Ecto neural progenitor cell (in vitro differentiated cells): ENCODE results near the gene MYH3.
"Not testable (repeated sequence)": the region's sequence is repeated elsewhere in the genome, so short reads cannot be mapped to it uniquely, and the experiment has no call there.

Source experiments
- DNase-seq: peaks from one replicate; pipeline ENCODE4 v3.0.0-alpha.2; 2018; ENCODE audit warnings: low spot score

The MYH3 gene

GRCh38 chr17:10657148-10657547 is at the start of gene MYH3:
Gene MYH3 (minus strand): TSS chr17:10657309. CDS start chr17:10655064, 2,245 bp downstream.
- DNase-seq = no peak

GRCh38 chr17:10705727-10706126 is 48.6 kb upstream of the MYH3 start:
- no peak for DNase-seq

DNA sequence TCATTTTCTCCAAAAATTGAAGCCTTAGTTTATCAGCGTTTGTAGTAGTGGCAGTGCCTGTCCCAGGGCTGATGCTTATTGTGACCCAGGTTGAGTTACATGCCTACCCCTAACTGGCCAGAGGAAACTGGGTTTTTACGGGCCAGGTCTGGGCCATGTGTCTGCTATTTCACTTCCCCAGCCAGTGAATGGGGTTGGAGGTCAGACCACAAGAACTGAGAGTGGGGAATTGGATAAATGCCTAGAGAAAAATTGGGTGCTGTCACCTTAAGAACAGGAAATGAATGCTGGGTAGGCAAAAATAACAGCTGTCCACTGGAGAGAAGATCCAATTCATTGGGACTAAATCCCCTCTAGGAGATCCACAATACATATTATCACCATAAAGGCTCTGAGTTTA is 45.5 kb upstream of the MYH3 start:
- DNase-seq = no peak

DNA sequence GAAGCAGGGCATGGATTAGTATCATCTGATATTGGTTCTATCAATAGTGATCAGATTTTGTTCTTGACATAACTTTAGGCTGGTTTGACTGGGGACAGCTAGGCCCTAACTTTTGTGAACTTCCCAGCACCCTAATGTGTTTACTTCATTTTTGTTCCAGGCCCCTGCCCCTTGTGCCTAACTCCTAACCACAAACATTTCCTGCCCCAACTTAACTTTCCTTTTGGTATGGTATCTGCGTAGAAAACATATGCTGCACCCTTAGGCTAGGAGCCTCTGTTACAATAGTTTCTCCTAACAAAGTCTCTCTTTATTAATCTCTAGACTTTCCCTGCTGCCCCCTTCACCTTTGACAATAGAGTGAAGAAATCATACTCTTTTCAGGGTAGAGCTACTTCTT is 42.7 kb upstream of the MYH3 start:
- no peak for DNase-seq

GRCh38 chr17:10698096-10698818 is 41.1 kb upstream of the MYH3 start:
- no peak for DNase-seq

DNA sequence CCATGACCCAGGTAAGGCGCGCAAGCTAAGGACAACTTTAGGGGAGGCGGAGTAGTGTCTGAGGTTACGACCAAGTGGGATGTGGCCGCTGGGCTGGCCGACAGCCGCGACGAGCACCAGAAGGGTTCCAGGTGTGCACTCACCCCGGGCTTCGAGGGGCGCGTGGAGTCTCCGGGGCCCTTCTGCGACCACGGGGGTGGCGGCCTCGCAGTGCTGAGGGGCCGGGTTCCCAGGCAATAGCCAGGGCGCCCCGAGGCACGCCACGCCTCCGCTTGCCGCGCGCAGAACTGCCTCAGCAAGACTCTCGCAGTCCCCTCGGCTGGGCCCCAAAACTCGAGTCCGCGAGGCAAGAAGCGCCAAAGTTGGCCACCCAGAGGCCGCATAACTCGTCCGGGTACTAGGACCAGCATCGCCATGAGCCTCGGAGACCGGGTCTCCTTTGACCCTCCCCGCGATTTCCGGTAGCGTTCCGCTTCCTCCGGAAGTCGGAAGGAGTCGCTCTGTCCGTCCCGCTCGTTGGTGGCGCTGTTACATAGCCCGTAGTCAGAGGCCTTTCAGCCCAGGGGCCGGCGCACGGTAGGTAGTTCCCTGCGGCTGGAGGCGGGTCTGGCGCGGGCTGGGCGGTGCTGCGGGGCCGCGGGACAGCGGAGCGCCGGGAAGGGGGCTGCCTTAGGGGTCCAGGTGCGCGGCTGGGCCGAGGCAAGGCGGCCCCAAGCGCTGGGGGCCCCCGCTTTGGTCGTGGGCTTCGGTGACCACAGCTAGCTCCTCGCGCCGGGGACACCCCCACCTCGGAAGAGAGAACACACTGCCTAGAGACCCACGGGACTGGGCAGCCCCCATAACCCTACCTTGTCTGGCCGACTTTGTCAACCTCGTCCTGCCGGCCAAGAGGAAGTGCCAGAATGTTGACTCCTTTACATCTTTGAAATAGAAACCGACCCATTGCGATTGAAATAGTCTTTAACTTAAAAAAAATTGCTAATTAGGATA is 40.3 kb upstream of the MYH3 start, which contains the start of the genes ADPRM and SCO1:
TSS of gene ADPRM (plus strand) at position 503 of the 990 bp plus-strand sequence. CDS start 7,333 bp downstream, outside the sequence.
TSS of gene SCO1 (minus strand) at position 442 of the 990 bp plus-strand sequence. CDS start at position 416, 26 bp downstream.
- DNase-seq = peak; percentile 97

DNA sequence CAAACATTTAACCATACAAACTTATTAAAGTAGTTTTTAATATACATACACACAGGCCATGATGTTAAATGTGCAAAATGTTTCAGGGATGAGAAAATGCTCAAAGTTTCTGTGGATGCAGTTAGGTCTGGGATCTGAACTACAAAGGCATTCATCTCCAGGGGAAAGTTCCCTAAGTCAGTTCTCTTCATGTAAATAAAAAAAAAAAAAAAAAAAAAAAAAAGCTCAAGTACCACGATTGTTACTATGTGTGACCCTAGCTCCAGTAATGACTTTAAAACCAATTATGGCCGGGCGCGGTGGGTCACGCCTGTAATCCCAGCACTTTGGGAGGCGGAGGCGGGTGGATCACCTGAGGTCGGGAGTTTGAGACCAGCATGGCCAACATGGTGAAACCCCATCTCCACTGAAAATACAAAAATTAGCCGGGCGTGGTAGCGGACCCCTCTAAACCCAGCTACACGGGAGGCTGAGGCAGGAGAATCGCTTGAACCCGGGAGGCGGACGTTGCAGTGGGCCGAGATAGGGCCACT is 38.8 kb upstream of the MYH3 start:
- not testable (repeated sequence) for DNase-seq

DNA sequence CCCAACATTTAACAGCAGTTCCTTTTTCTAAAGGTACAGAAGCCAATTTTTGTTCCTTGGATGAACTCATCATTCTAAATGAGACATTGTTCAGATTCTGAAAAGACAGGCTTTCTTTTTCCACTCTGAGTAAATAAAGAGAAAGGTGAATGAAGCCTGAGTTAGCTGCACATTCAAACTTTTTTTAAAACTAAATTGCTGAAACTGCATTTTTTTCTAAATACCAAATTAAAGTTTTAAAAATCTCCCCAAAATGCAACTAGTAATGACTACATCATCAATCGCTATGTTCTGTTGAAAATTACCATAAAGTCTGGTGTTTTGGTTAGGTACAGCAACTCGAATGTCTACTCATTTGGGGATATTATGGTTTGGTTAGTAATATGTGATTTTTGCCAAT is 30.4 kb upstream of the MYH3 start:
- no peak for DNase-seq

DNA sequence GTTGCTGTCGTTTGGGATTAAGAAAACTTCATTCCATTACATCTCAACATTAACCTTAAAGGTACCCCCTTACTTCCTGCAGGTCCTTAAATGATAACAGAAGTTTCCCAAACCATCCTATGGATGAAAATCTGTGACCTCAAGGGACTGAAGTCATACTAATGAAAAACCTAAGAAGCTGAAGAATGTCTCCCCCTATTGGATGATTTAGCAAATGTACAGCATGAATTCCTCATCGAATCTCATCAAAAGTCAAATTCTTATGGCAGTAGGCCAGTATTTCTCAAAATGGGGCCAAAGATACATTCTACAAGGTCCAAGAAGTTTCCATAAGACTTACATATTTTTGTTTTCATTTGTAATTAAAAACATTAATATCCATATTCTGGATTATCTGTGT is 26.7 kb upstream of the MYH3 start:
- no peak for DNase-seq

- DNase-seq = no peak
Measured at GRCh38 chr17:10681866-10682446, 24.8 kb upstream of the MYH3 start.

GRCh38 chr17:10674704-10675103 is 17.6 kb upstream of the MYH3 start:
- no peak for DNase-seq

- DNase-seq = no peak
Measured at GRCh38 chr17:10673312-10673711, 16.2 kb upstream of the MYH3 start.

DNA sequence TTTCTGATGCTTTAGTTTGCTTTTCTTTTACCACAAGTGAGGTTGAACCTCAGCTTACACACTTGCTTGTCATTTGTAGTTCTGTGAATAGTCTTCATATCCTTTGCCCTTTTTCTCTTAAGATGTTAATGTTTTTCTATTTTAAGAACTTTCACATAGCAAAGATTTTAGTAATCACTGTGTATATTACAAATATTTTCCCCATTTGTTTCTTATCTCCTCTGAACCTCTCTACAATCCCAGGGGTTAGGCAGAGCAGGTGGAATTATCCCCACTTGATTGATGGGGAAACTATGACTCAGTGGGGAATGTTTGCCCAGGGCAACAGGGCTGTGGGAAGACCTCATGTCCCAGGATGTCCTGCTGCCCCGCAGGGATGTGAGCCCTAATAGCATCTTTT is 11.7 kb upstream of the MYH3 start:
- DNase-seq = no peak

DNA sequence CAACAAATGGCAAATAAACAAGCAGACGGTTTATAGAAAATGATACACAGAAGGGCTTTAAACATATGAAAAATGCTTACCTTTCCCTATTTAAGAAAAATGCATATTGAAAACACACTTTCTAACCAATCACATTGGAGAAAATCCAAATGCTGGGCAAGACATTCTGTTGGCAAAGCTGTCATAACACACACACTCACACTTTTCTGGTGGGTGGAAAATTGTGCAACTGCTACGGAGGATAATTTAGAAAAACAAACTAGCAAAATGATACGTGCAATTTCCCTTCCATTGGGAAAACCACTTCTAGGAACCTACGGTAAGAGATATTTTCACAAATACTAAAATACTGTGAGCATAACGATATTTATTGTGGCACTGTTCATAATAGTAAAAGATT is 9.8 kb upstream of the MYH3 start:
- DNase-seq = no peak

GRCh38 chr17:10664571-10664970 is 7.5 kb upstream of the MYH3 start:
- no peak for DNase-seq

GRCh38 chr17:10663231-10663630 is 6.1 kb upstream of the MYH3 start:
- no peak for DNase-seq

- no peak for DNase-seq
Measured at GRCh38 chr17:10661437-10661836, 4.3 kb upstream of the MYH3 start.

GRCh38 chr17:10657879-10658278 is 770 bp upstream of the MYH3 start:
- DNase-seq = no peak

GRCh38 chr17:10653987-10654386 is 3.1 kb downstream of the MYH3 start:
- no peak for DNase-seq

DNA sequence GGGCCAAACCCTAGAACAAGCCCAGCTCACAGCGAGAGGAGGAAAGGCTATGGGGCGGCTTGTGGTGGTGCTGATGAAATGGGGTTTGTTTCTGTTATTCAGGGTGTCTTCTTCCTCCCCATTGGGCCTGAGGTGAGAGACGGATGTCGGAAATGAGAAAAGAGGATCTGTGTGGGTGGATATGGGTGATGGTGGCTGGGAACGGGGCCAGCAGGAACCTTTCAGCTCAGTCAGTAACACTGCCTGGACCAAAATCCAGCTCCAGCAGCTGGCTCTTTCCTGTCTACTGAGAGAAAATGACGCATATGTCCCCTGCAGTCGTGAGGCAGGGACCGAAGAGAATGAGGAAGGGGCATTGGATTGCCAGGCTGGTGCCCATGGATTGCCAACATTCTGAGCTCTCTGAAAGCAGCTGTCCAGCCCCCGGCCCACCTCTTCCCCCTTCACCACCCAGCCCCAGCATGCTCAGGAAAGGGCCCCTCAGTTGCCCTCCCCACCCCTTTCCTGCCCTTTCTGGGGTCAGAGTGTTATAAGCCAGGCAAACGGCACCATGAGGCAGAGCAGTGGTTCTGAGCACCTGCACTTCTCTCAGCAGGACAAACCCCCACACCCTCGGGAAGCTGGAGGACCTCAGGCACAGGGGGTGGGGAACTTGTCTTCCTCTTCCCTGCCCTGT is 4.0 kb downstream of the MYH3 start:
- no peak for DNase-seq

GRCh38 chr17:10651927-10652326 is 5.2 kb downstream of the MYH3 start:
- DNase-seq = no peak

DNA sequence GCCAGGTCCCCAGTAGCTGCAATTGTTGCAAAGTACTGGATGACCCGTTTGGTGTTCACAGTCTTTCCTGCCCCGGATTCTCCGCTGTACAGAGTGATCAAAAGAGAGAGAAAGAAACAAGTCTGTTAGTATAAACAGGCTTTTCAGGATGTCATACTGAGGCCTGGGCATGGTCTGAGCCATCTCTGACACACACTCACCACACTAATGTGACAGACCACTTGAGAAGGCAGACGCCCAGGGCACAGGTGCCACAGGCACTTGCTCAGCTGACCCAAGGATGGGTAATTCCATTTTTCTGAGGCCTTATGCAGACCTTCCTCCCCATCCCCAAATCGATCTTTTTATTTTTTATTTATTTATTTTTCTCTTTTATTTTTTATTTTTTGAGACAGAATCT is 7.5 kb downstream of the MYH3 start:
- no peak for DNase-seq
